Measurements from ENCODE around the gene PCK1.

GRCh38 chr20:57584768-57585461 lies 24.0 kb downstream of the PCK1 start:
- TF ChIP-seq CTCF (IDR thresholded peaks at IDR 0.05) (no peak), EP300 (IDR thresholded peaks at IDR 0.05) (no peak)

Data from tibial nerve (tissue), 4 donors.